RWPE2 (cell line): ENCODE results near the gene OGFR.
"Not testable (repeated sequence)": the region's sequence is repeated elsewhere in the genome, so short reads cannot be mapped to it uniquely, and the experiment has no call there.

Experiments used
- ATAC-seq: fragments of 200-7000 bp; cut with Tn5 transposase; 3 replicates; pipeline ENCODE4 v1.9.1; 2021; ENCODE audit warnings: low read depth
- DNase-seq: peaks from one replicate; pipeline ENCODE4 v3.0.0-alpha.2; 2020; ENCODE audit warnings: low spot score
- H3K27ac ChIP-seq: fragments of 450-650 bp; 2 replicates; pipeline ENCODE4 v1.5.1; 2017; ENCODE audit warnings: mild to moderate bottlenecking; ENCODE audit not compliant: poor library complexity, severe bottlenecking
- H3K27me3 ChIP-seq: fragments of 250-450 bp; sonication (Bioruptor Pico); 2 replicates; pipeline ENCODE4 v1.5.1; 2021; ENCODE audit warnings: mild to moderate bottlenecking, moderate library complexity; ENCODE audit not compliant: insufficient read depth, poor library complexity, severe bottlenecking
- H3K36me3 ChIP-seq: fragments of 250-450 bp; sonication (Bioruptor Pico); 2 replicates; pipeline ENCODE4 v1.5.1; 2020; ENCODE audit warnings: low read depth, mild to moderate bottlenecking, moderate library complexity
- H3K4me1 ChIP-seq: fragments of 250-450 bp; sonication (Bioruptor Pico); 2 replicates; pipeline ENCODE4 v1.5.1; 2021; ENCODE audit warnings: mild to moderate bottlenecking, moderate library complexity; ENCODE audit not compliant: insufficient read depth, poor library complexity, severe bottlenecking
- H3K4me3 ChIP-seq: fragments of 250-450 bp; sonication (Bioruptor Pico); 2 replicates; pipeline ENCODE4 v1.5.1; 2021; ENCODE audit warnings: mild to moderate bottlenecking, moderate library complexity; ENCODE audit not compliant: severe bottlenecking
- H3K9me3 ChIP-seq: fragments of 250-450 bp; sonication (Bioruptor Pico); 2 replicates; pipeline ENCODE4 v1.5.1; 2021; ENCODE audit warnings: mild to moderate bottlenecking, moderate library complexity; ENCODE audit not compliant: severe bottlenecking
- TF ChIP-seq, protein P1 (sequence below): fragments of 450-650 bp; IDR thresholded peaks from one replicate; pipeline ENCODE4 v1.5.1; 2017; ENCODE audit warnings: mild to moderate bottlenecking, moderate library complexity; ENCODE audit not compliant: poor library complexity, severe bottlenecking

Gene OGFR

GRCh38 chr20:62852841-62853240 is 48.2 kb downstream of the OGFR start:
- no peaks in the 10 kb centered on the region for H3K27me3 ChIP-seq
- no peaks in the 10 kb centered on the region for H3K9me3 ChIP-seq
- H3K27ac ChIP-seq, result no peak overlapping the region
- H3K4me3 ChIP-seq, result no peak overlapping the region
- DNase-seq (peak; percentile 42), ATAC-seq (no peak)
- H3K4me1 ChIP-seq, result peaks cover 12% of the 10 kb centered on the region
- TF ChIP-seq, protein P1, sequence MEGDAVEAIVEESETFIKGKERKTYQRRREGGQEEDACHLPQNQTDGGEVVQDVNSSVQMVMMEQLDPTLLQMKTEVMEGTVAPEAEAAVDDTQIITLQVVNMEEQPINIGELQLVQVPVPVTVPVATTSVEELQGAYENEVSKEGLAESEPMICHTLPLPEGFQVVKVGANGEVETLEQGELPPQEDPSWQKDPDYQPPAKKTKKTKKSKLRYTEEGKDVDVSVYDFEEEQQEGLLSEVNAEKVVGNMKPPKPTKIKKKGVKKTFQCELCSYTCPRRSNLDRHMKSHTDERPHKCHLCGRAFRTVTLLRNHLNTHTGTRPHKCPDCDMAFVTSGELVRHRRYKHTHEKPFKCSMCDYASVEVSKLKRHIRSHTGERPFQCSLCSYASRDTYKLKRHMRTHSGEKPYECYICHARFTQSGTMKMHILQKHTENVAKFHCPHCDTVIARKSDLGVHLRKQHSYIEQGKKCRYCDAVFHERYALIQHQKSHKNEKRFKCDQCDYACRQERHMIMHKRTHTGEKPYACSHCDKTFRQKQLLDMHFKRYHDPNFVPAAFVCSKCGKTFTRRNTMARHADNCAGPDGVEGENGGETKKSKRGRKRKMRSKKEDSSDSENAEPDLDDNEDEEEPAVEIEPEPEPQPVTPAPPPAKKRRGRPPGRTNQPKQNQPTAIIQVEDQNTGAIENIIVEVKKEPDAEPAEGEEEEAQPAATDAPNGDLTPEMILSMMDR, result no peak
- H3K36me3 ChIP-seq, result peaks cover 69% of the 10 kb centered on the region

DNA sequence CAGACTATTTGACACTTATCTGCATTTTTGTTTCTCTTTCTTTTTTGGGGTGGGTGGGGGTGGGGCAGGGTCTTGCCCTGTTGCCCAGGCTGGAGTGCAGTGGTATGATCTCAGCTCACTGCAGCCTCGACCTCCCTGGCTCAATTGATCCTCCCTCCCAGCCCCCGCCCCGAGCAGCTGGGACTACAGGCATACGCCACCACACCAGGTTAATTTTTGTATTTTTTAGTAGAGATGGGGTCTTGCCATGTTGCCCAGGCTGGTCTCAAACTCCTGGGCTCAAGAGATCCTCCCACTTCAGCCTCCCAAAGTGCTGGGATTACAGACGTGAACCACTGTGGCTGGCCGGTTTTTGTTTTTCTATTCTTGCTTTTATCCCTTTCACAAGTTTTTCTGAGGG is 48.7 kb downstream of the OGFR start:
- H3K36me3 ChIP-seq, result peaks cover 67% of the 10 kb centered on the region
- H3K27ac ChIP-seq, result not testable (repeated sequence)

GRCh38 chr20:62854121-62854520 is 49.5 kb downstream of the OGFR start:
- Histone ChIP-seq H3K27ac (no peak overlapping the region), H3K36me3 (peaks cover 71% of the 10 kb centered on the region), H3K27me3 (no peaks in the 10 kb centered on the region), H3K9me3 (no peaks in the 10 kb centered on the region), H3K4me3 (no peak overlapping the region), H3K4me1 (peaks cover 12% of the 10 kb centered on the region)
- peak; percentile 75 for DNase-seq
- TF ChIP-seq, protein P1, result no peak
- no peak for ATAC-seq

More for the DNA sequence above, 48.7 kb downstream of the OGFR start:
- DNase-seq, result peak; percentile 54
- not testable (repeated sequence) for H3K9me3 ChIP-seq, H3K27me3 ChIP-seq, H3K4me3 ChIP-seq, ATAC-seq
- peaks cover 12% of the 10 kb centered on the region for H3K4me1 ChIP-seq

DNA sequence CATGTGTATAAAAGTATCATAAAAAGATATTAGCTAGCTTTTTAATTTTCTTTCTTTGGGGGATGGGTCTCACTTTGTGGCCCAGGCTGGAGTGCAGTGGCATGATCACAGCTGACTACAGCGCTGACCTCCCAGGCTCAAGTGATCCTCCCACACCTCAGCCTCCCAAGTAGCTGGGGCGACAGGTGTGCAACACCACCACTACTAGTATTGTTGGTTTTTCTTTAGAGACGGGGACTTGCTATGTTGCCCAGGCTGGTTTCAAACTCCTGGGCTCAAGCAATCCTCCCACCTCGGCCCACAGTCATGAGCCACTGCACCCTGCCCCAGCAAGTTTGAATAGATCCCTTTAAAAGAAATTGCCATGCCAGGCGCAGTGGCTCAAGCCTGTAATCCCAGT is 50.5 kb downstream of the OGFR start:
- H3K27me3 ChIP-seq, result no peaks in the 10 kb centered on the region
- no peak for ATAC-seq
- peaks cover 17% of the 10 kb centered on the region for H3K4me1 ChIP-seq
- H3K27ac ChIP-seq, result no peak overlapping the region
- no peak overlapping the region for H3K4me3 ChIP-seq
- no peaks in the 10 kb centered on the region for H3K9me3 ChIP-seq
- TF ChIP-seq, protein P1, result no peak
- DNase-seq, result peak; percentile 63
- peaks cover 69% of the 10 kb centered on the region for H3K36me3 ChIP-seq

DNA sequence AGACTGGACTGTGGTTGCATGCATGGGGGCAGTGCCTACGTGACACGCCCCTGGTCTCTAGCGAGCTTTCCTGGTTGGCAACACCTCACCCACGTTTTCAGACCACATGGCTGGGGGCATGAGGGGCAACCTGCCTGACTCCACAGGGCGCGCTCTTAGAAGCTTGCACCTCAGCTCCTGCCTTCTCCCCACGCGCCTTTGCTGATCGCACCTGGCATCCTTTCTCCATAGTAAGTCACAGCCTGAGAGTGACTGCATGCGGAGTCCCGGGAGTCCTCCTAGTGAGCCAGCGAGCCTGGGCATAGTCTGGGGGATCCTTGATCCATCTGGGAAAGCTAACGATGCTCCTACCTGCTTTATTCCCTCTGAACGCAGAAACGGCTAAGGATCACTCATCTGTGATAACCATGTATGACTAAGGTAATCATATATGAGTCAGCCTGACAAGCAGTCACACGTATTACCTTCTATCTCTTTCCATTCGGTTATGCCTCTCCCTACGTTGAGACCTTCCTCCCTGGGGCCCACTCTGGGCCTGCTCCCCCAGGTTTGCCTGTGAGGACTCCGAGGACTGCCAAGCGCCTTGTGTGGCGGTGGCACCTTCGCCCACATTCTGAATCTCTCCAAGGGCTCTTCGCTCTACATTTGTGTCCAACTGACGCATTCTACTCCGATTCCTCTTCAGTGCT is 52.4 kb downstream of the OGFR start:
- ATAC-seq (peak; percentile 92), DNase-seq (peak; percentile 80)
- peaks cover 18% of the 10 kb centered on the region for H3K4me1 ChIP-seq
- peaks cover 55% of the 10 kb centered on the region for H3K36me3 ChIP-seq
- H3K9me3 ChIP-seq, result no peaks in the 10 kb centered on the region
- TF ChIP-seq, protein P1, result no peak
- no peaks in the 10 kb centered on the region for H3K27me3 ChIP-seq
- peak overlapping the region; percentile 19 for H3K27ac ChIP-seq
- H3K4me3 ChIP-seq, result no peak overlapping the region
